ENCODE data around the gene SLC7A8. TPM values are rescaled to one million over a fixed set of nuclear protein-coding genes. Genes with fewer than 3 reads are reported as not detected.

SLC7A8 gene
- total RNA-seq, 1 donor from 2014 or later: 28.3 TPM

DNA sequence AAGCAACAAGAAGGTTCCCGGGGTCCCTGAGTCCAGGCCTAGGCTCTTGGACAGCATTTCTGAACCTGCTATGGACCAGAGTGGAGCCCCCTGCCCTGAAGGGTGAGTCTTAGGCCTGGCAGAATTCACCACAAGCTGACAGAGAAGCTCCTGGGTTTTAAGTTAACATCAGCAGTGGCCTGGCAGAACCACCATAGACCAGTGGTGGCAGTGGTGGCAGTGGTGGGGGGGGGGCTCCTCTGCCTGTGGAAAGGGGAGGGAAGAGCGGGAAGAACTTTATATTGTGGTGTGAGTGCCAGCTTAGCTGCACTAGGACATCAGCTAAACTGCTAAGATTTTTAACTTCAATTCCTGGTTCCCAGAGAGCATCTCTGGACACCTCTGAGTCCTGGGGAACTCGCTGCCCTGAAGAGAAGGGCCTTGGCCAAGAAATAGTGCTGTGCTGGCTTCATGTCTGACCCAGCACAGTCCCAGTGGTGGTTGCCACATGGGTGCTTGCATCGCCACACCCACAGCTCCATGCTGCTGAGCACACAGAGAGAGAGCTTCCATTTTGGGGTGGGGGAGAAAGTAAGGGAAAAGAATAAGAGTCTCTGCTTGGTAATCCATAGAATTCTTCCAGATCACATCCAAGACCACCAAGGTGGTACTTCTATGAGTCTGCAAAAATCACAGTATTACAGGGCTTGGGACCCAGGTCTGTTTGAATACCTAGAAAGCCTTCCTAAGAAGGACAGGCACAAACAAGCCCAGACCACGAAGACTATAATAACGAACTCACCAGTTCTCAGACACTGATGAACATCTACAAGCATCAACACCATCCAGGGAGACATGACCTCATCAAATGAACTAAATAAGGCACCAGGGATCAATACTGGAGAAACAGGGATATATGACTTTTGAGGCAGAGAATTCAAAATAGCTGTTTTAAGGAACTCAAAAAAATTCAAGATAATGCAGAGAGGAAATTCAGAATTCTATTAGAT, 33.9 kb upstream of the SLC7A8 start:
- no peaks in the 10 kb centered on the region for H3K36me3 Mint-ChIP-seq (ENCODE audit: insufficient read depth)
- TF ChIP-seq, protein P1, sequence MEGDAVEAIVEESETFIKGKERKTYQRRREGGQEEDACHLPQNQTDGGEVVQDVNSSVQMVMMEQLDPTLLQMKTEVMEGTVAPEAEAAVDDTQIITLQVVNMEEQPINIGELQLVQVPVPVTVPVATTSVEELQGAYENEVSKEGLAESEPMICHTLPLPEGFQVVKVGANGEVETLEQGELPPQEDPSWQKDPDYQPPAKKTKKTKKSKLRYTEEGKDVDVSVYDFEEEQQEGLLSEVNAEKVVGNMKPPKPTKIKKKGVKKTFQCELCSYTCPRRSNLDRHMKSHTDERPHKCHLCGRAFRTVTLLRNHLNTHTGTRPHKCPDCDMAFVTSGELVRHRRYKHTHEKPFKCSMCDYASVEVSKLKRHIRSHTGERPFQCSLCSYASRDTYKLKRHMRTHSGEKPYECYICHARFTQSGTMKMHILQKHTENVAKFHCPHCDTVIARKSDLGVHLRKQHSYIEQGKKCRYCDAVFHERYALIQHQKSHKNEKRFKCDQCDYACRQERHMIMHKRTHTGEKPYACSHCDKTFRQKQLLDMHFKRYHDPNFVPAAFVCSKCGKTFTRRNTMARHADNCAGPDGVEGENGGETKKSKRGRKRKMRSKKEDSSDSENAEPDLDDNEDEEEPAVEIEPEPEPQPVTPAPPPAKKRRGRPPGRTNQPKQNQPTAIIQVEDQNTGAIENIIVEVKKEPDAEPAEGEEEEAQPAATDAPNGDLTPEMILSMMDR (IDR thresholded peaks at IDR 0.05; ENCODE audit: unreplicated experiment): no peak
- peaks cover 6% of the 10 kb centered on the region for H3K9me3 Mint-ChIP-seq (ENCODE audit: low read depth)
- H3K27ac Mint-ChIP-seq: no peak overlapping the region
- no peaks in the 10 kb centered on the region for H3K4me1 Mint-ChIP-seq (ENCODE audit: low read depth)
- H3K4me3 Mint-ChIP-seq (ENCODE audit: low read depth): no peak overlapping the region
- no peak for DNase-seq (ENCODE audit: low spot score, unreplicated experiment)
- H3K27me3 Mint-ChIP-seq: no peaks in the 10 kb centered on the region

DNA sequence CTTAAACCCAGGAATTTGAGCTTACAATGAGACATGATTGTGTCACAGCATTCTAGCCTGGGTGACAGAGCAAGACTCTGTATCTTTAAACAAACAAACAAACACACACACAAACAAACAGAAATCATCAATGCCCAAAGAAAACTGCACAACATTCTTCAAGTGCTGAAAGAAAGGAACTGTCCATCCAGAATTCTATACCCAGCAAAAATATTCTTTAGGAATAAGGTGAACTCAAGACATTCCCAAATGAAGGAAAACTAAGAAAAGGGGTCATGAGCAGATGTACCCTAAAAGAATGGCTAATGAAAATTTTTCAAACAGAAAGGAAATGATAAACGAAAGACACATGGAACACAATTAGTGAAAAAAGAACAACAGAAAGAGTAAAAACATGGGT, 32.0 kb upstream of the SLC7A8 start:
- TF ChIP-seq, protein P1 (IDR thresholded peaks at IDR 0.05; ENCODE audit: unreplicated experiment): no peak
- Mint-ChIP-seq H3K4me3 (ENCODE audit: low read depth) (no peak overlapping the region), H3K27ac (no peak overlapping the region), H3K9me3 (ENCODE audit: low read depth) (peaks cover 6% of the 10 kb centered on the region), H3K4me1 (ENCODE audit: low read depth) (no peaks in the 10 kb centered on the region), H3K36me3 (ENCODE audit: insufficient read depth) (no peaks in the 10 kb centered on the region), H3K27me3 (no peaks in the 10 kb centered on the region)
- DNase-seq (ENCODE audit: low spot score, unreplicated experiment): no peak

DNA sequence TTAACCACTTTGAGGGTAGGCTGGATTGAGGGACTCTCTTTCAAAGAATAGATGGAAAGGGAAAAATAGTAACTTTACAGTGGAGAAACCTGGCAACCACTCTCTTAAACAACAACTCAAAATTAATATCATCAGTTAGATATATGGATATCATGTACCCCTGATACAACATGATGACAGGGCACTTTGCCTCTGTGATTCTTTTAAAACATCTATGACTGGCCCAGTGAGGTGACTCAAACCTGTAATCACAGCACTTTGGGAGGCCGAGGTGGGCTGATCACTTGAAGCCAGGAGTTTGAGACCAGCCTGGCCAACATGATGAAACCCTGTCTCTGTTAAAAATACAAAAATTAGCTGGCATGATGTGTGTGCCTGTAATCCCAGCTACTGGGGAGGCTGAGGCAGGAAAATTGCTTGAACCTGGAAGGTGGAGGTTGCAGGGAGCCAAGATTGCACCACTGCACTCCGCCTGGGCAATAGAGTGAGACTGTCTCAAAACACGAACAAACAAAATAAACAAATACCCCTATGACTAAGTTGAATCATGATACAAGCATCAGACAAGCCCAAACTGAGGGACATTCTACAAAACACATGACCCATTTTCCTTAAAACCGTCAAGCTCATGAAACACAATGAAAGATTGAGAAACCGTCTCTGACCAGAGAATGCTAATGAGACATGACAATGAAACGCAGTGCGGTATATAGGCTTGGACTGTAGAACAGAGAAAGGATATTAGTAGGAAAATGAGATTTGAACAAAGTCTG, 26.4 kb upstream of the SLC7A8 start:
- no peak for DNase-seq (ENCODE audit: low spot score, unreplicated experiment)
- H3K36me3 Mint-ChIP-seq (ENCODE audit: insufficient read depth): no peaks in the 10 kb centered on the region
- no peaks in the 10 kb centered on the region for H3K9me3 Mint-ChIP-seq (ENCODE audit: low read depth)
- TF ChIP-seq, protein P1 (IDR thresholded peaks at IDR 0.05; ENCODE audit: unreplicated experiment): no peak
- H3K4me3 Mint-ChIP-seq (ENCODE audit: low read depth): no peak overlapping the region
- H3K27me3 Mint-ChIP-seq: no peaks in the 10 kb centered on the region
- peaks cover 1% of the 10 kb centered on the region for H3K4me1 Mint-ChIP-seq (ENCODE audit: low read depth)
- H3K27ac Mint-ChIP-seq: no peak overlapping the region

DNA sequence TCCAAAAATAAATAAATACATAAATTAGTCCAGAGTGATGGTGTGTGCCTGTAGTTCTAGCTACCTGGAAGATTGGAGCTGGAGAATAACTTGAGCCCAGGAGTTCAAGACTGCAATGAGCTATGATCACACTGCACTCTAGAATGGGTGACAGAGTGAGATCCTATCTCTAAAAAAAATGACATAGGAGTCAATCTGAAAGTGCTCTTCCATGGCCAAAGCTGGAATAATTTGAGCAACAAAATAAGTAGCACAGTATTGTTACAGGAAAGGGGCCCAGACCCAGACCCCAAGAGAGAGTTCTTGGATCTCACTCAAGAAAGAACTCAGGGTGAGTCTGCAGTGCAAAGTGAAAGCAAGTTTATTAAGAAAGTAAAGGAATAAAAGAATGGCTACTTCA, 24.9 kb upstream of the SLC7A8 start:
- no peak for DNase-seq (ENCODE audit: low spot score, unreplicated experiment)
- H3K27me3 Mint-ChIP-seq: no peaks in the 10 kb centered on the region
- H3K4me3 Mint-ChIP-seq (ENCODE audit: low read depth): no peak overlapping the region
- peaks cover 1% of the 10 kb centered on the region for H3K4me1 Mint-ChIP-seq (ENCODE audit: low read depth)
- peaks cover 6% of the 10 kb centered on the region for H3K9me3 Mint-ChIP-seq (ENCODE audit: low read depth)
- TF ChIP-seq, protein P1 (IDR thresholded peaks at IDR 0.05; ENCODE audit: unreplicated experiment): no peak
- H3K36me3 Mint-ChIP-seq (ENCODE audit: insufficient read depth): no peaks in the 10 kb centered on the region
- H3K27ac Mint-ChIP-seq: no peak overlapping the region

DNA sequence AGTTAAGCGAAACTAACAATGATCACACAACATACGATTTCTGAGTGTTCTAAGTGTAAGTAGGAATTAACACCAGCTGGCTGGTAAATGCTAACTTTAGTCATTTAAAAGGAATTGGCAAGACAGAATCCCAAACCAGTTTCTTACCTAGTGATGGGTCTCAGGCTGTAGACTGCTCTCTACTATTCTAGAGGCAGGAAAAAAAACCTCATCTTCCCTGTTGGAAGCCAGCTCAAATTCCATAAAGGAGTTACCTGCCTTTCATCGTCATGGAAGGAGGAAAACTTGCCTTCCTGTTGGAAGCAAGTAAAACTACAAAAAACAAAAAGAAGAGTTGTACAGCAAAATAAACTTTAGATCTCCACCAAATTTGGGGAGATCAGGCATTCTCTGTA, 23.7 kb upstream of the SLC7A8 start:
- Mint-ChIP-seq H3K4me3 (ENCODE audit: low read depth) (no peak overlapping the region), H3K27ac (no peak overlapping the region)

More for the DNA sequence above, 23.7 kb upstream of the SLC7A8 start:
- peaks cover 6% of the 10 kb centered on the region for H3K9me3 Mint-ChIP-seq (ENCODE audit: low read depth)
- H3K27me3 Mint-ChIP-seq: no peaks in the 10 kb centered on the region
- TF ChIP-seq, protein P1 (IDR thresholded peaks at IDR 0.05; ENCODE audit: unreplicated experiment): no peak
- no peak for DNase-seq (ENCODE audit: low spot score, unreplicated experiment)
- H3K4me1 Mint-ChIP-seq (ENCODE audit: low read depth): peaks cover 1% of the 10 kb centered on the region
- H3K36me3 Mint-ChIP-seq (ENCODE audit: insufficient read depth): no peaks in the 10 kb centered on the region

Data from progenitor cell of endocrine pancreas (in vitro differentiated cells).